ENCODE data around the gene SUGCT. TPM values are rescaled to one million over a fixed set of nuclear protein-coding genes. Genes with fewer than 3 reads are reported as not detected.

The SUGCT gene
- total and polyA plus RNA-seq, 8 donors: 2.0 to 4.2 (median 2.9) TPM

- intact Hi-C loops (cut with DNase I): no loop called here
- DNase-seq (no peak), ATAC-seq (no peak)
- H3K9me3 ChIP-seq: no peaks in the 10 kb centered on the region
- TF ChIP-seq CTCF (IDR thresholded peaks at IDR 0.05): no peak
- no peaks in the 10 kb centered on the region for H3K4me1 ChIP-seq
- no peaks in the 10 kb centered on the region for H3K36me3 ChIP-seq
- H3K27ac ChIP-seq: no peak overlapping the region
- no peaks in the 10 kb centered on the region for H3K27me3 ChIP-seq
- no peak overlapping the region for H3K4me3 ChIP-seq
These were observed 508.9 kb downstream of the SUGCT start for GRCh38 chr7:40643664-40644063.

GRCh38 chr7:40644454-40645188 lies 509.8 kb downstream of the SUGCT start:
- H3K27ac ChIP-seq: no peak overlapping the region
- H3K4me1 ChIP-seq: no peaks in the 10 kb centered on the region
- DNase-seq: no peak
- TF ChIP-seq CTCF (IDR thresholded peaks at IDR 0.05): no peak
- ATAC-seq: no peak
- no peaks in the 10 kb centered on the region for H3K36me3 ChIP-seq
- no peaks in the 10 kb centered on the region for H3K9me3 ChIP-seq
- H3K27me3 ChIP-seq: no peaks in the 10 kb centered on the region
- no peak overlapping the region for H3K4me3 ChIP-seq
- intact Hi-C loops (cut with DNase I): no loop called here

GRCh38 chr7:40645197-40645596 lies 510.4 kb downstream of the SUGCT start:
- no peaks in the 10 kb centered on the region for H3K27me3 ChIP-seq
- no peak overlapping the region for H3K27ac ChIP-seq
- H3K36me3 ChIP-seq: no peaks in the 10 kb centered on the region
- no peak for TF ChIP-seq CTCF (IDR thresholded peaks at IDR 0.05)
- DNase-seq (no peak), ATAC-seq (no peak)
- H3K9me3 ChIP-seq: no peaks in the 10 kb centered on the region
- H3K4me1 ChIP-seq: no peaks in the 10 kb centered on the region
- H3K4me3 ChIP-seq: no peak overlapping the region
- intact Hi-C loops (cut with DNase I): no loop called here

GRCh38 chr7:40646717-40647116 lies 511.9 kb downstream of the SUGCT start:
- Histone ChIP-seq H3K4me3 (no peak overlapping the region), H3K27ac (no peak overlapping the region), H3K27me3 (no peaks in the 10 kb centered on the region), H3K36me3 (no peaks in the 10 kb centered on the region), H3K9me3 (peaks cover 0 to 5% of the 10 kb centered on the region in 2 donors), H3K4me1 (no peaks in the 10 kb centered on the region)
- TF ChIP-seq CTCF (IDR thresholded peaks at IDR 0.05): no peak
- ATAC-seq: no peak
- DNase-seq: no peak
- intact Hi-C loops (cut with DNase I): no loop called here

- ATAC-seq (no peak), DNase-seq (no peak)
- H3K4me1 ChIP-seq: no peaks in the 10 kb centered on the region
- intact Hi-C loops (cut with DNase I): no loop called here
- H3K4me3 ChIP-seq: no peak overlapping the region
- no peaks in the 10 kb centered on the region for H3K36me3 ChIP-seq
- TF ChIP-seq CTCF (IDR thresholded peaks at IDR 0.05): no peak
- no peak overlapping the region for H3K27ac ChIP-seq
- H3K9me3 ChIP-seq: peaks cover 0 to 5% of the 10 kb centered on the region in 2 donors
- no peaks in the 10 kb centered on the region for H3K27me3 ChIP-seq
These were observed 512.9 kb downstream of the SUGCT start for GRCh38 chr7:40647719-40648118.

Data from left lung (tissue), 10 donors.